Measurements from ENCODE around the gene GRIK1. TPM values are rescaled to one million over a fixed set of nuclear protein-coding genes. Genes with fewer than 3 reads are reported as not detected.
"Not testable (repeated sequence)": the region's sequence is repeated elsewhere in the genome, so short reads cannot be mapped to it uniquely, and the experiment has no call there.

GRIK1 gene
- total and polyA plus RNA-seq, 3 experiments from 2014 or later, result not detected

- Histone ChIP-seq H3K27me3 (ENCODE audit: insufficient read depth, low read length, poor library complexity, severe bottlenecking) (no peaks in the 10 kb centered on the region), H3K4me1 (ENCODE audit: insufficient read depth, low read length) (no peaks in the 10 kb centered on the region), H3K27ac (ENCODE audit: low read depth, low read length) (no peak overlapping the region), H3K9me3 (ENCODE audit: low read length) (no peaks in the 10 kb centered on the region), H3K36me3 (ENCODE audit: insufficient read depth, low read length) (no peaks in the 10 kb centered on the region), H3K4me3 (ENCODE audit: low read length) (no peak overlapping the region)
- H3K4me3 Mint-ChIP-seq, result no peak overlapping the region
- peaks cover 0 to 2% of the 10 kb centered on the region in 2 donors for H3K27me3 Mint-ChIP-seq
- ChIA-PET CTCF (no interaction called here), POLR2A (no interaction called here)
- no peaks in the 10 kb centered on the region for H3K9me3 Mint-ChIP-seq
- H3K36me3 Mint-ChIP-seq, result peaks cover 0 to 4% (median 0%) of the 10 kb centered on the region in 3 donors
- H3K27ac Mint-ChIP-seq, result no peak overlapping the region
- H3K4me1 Mint-ChIP-seq, result no peaks in the 10 kb centered on the region
- no peak for DNase-seq
Observed at GRCh38 chr21:29606613-29607012, 333.2 kb downstream of the GRIK1 start.

DNA sequence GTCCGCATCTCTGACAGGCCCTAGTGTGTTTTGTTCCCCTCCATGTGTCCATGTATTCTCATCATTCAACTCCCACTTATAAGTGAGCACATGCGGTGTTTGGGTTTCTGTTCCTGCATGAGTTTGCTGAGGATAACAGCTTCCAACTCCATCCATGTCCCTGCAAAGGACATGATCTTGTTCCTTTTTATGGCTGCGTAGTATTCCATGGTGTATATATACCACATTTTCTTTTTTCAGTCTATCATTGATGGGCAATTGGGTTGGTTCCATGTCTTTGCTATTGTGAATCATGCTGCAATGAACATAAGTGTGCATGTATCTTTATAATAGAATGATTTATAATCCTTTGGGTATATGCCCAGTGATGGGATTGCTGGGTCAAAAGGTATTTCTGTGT is 334.6 kb downstream of the GRIK1 start:
- H3K36me3 Mint-ChIP-seq, result not testable (repeated sequence)

DNA sequence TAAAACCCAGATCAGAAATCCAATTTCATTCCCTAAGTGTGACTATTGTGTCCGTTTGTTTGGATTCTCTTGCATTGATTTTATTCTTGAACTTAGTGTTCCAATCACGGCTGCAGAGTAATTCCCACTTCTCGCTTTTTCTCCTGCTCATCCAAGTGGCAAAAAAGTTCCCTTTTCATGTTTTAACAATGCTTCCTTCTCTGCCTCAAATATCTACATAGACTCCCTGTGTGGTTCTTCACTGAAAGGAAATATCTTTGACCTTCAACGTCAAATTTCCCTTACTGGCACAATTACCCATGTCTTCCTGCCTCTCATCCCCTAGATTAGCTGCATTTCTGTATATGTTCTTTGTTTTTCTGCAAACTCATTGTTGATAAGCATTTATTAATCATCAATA is 335.7 kb downstream of the GRIK1 start:
- Histone ChIP-seq H3K9me3 (ENCODE audit: low read length) (no peaks in the 10 kb centered on the region), H3K27ac (ENCODE audit: low read depth, low read length) (no peak overlapping the region), H3K27me3 (ENCODE audit: insufficient read depth, low read length, poor library complexity, severe bottlenecking) (no peaks in the 10 kb centered on the region), H3K4me1 (ENCODE audit: insufficient read depth, low read length) (no peaks in the 10 kb centered on the region), H3K4me3 (ENCODE audit: low read length) (no peak overlapping the region), H3K36me3 (ENCODE audit: insufficient read depth, low read length) (no peaks in the 10 kb centered on the region)
- CTCF ChIA-PET, result no interaction called here
- peaks cover 0 to 2% (median 0%) of the 10 kb centered on the region in 3 donors for H3K36me3 Mint-ChIP-seq
- no peaks in the 10 kb centered on the region for H3K9me3 Mint-ChIP-seq
- no peak for DNase-seq
- H3K27ac Mint-ChIP-seq, result no peak overlapping the region
- no peaks in the 10 kb centered on the region for H3K27me3 Mint-ChIP-seq
- no peak overlapping the region for H3K4me3 Mint-ChIP-seq
- POLR2A ChIA-PET, result no interaction called here
- H3K4me1 Mint-ChIP-seq, result no peaks in the 10 kb centered on the region

More for the DNA sequence above, 334.6 kb downstream of the GRIK1 start:
- H3K27me3 Mint-ChIP-seq; H3K4me3 Mint-ChIP-seq; POLR2A ChIA-PET; H3K27ac Mint-ChIP-seq; H3K4me3 ChIP-seq (ENCODE audit: low read length); H3K27ac ChIP-seq (ENCODE audit: low read depth, low read length); H3K36me3 ChIP-seq (ENCODE audit: insufficient read depth, low read length); H3K27me3 ChIP-seq (ENCODE audit: insufficient read depth, low read length, poor library complexity, severe bottlenecking); H3K4me1 Mint-ChIP-seq; H3K9me3 Mint-ChIP-seq; DNase-seq; H3K4me1 ChIP-seq (ENCODE audit: insufficient read depth, low read length); H3K9me3 ChIP-seq (ENCODE audit: low read length); CTCF ChIA-PET: not testable (repeated sequence)

DNA sequence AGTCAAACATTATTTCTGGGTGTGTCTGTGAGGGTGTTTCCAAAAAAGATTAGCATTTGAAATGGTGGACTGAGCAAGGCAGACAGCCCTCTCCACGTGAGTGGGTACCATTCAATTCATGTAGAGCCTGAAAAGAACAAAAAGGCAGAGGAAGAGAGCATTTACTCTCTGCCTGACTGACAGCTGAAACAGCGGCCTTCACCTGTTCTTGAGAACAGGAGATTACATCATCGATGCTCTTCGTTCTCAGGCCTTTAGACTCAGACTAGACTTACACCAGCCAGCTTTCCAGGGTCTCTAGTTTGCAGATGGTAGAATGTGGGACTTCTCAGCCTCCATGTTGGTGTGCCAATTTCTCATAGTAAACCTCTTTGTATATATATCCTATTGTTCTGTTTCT is 338.7 kb downstream of the GRIK1 start:
- Histone ChIP-seq H3K27me3 (ENCODE audit: insufficient read depth, low read length, poor library complexity, severe bottlenecking) (no peaks in the 10 kb centered on the region), H3K36me3 (ENCODE audit: insufficient read depth, low read length) (no peaks in the 10 kb centered on the region), H3K4me3 (ENCODE audit: low read length) (no peak overlapping the region), H3K4me1 (ENCODE audit: insufficient read depth, low read length) (no peaks in the 10 kb centered on the region), H3K27ac (ENCODE audit: low read depth, low read length) (no peak overlapping the region), H3K9me3 (ENCODE audit: low read length) (no peaks in the 10 kb centered on the region)
- Mint-ChIP-seq H3K36me3 (peaks cover 0 to 2% (median 0%) of the 10 kb centered on the region in 3 donors), H3K4me1 (no peaks in the 10 kb centered on the region), H3K27me3 (no peaks in the 10 kb centered on the region), H3K27ac (no peak overlapping the region), H3K4me3 (no peak overlapping the region), H3K9me3 (no peaks in the 10 kb centered on the region)
- DNase-seq, result no peak
- POLR2A ChIA-PET, result no interaction called here
- CTCF ChIA-PET, result no interaction called here

DNA sequence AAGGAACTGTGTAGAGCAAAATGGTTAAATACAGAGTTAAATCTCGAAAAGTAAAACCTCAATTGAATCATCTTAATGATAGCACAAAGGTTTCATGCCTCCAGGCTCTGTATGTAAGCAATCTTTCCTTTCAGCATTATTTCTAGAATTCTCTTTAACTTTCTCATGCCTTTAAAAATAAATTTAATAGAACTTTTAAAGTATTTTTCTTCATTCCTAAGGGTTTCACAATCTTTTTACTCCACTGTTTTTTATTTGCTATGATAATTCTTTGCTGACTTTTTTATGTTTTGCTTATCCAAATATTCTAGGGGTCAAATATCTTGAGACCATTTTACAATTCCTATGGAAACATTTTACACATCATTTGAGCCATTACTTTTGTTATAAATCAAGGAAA is 353.1 kb downstream of the GRIK1 start:
- ChIA-PET CTCF (no interaction called here), POLR2A (no interaction called here)
- H3K9me3 ChIP-seq (ENCODE audit: low read length), result no peaks in the 10 kb centered on the region
- no peaks in the 10 kb centered on the region for H3K36me3 Mint-ChIP-seq
- no peaks in the 10 kb centered on the region for H3K27me3 ChIP-seq (ENCODE audit: insufficient read depth, low read length, poor library complexity, severe bottlenecking)
- no peaks in the 10 kb centered on the region for H3K4me1 ChIP-seq (ENCODE audit: insufficient read depth, low read length)
- H3K27ac Mint-ChIP-seq, result no peak overlapping the region
- H3K4me3 Mint-ChIP-seq, result no peak overlapping the region
- H3K9me3 Mint-ChIP-seq, result peaks cover 0 to 6% (median 0%) of the 10 kb centered on the region in 5 donors
- H3K36me3 ChIP-seq (ENCODE audit: insufficient read depth, low read length), result no peaks in the 10 kb centered on the region
- no peak for DNase-seq
- no peak overlapping the region for H3K4me3 ChIP-seq (ENCODE audit: low read length)
- H3K27me3 Mint-ChIP-seq, result peaks cover 2 to 8% of the 10 kb centered on the region in 2 donors
- no peak overlapping the region for H3K27ac ChIP-seq (ENCODE audit: low read depth, low read length)
- H3K4me1 Mint-ChIP-seq, result no peaks in the 10 kb centered on the region

GRCh38 chr21:29585462-29585861 is 354.3 kb downstream of the GRIK1 start:
- Histone ChIP-seq H3K4me1 (ENCODE audit: insufficient read depth, low read length) (no peaks in the 10 kb centered on the region), H3K27me3 (ENCODE audit: insufficient read depth, low read length, poor library complexity, severe bottlenecking) (no peaks in the 10 kb centered on the region), H3K4me3 (ENCODE audit: low read length) (no peak overlapping the region), H3K36me3 (ENCODE audit: insufficient read depth, low read length) (no peaks in the 10 kb centered on the region), H3K9me3 (ENCODE audit: low read length) (no peaks in the 10 kb centered on the region), H3K27ac (ENCODE audit: low read depth, low read length) (no peak overlapping the region)
- Mint-ChIP-seq H3K27ac (no peak overlapping the region), H3K9me3 (peaks cover 0 to 4% (median 0%) of the 10 kb centered on the region in 5 donors), H3K4me3 (no peak overlapping the region), H3K27me3 (peaks cover 2 to 5% of the 10 kb centered on the region in 2 donors), H3K36me3 (no peaks in the 10 kb centered on the region), H3K4me1 (no peaks in the 10 kb centered on the region)
- DNase-seq, result no peak
- CTCF ChIA-PET, result no interaction called here
- POLR2A ChIA-PET, result no interaction called here

- H3K4me1 Mint-ChIP-seq, result no peaks in the 10 kb centered on the region
- H3K4me1 ChIP-seq (ENCODE audit: insufficient read depth, low read length), result no peaks in the 10 kb centered on the region
- no peaks in the 10 kb centered on the region for H3K27me3 ChIP-seq (ENCODE audit: insufficient read depth, low read length, poor library complexity, severe bottlenecking)
- POLR2A ChIA-PET, result no interaction called here
- H3K27ac ChIP-seq (ENCODE audit: low read depth, low read length), result no peak overlapping the region
- no peak overlapping the region for H3K27ac Mint-ChIP-seq
- no peak overlapping the region for H3K4me3 ChIP-seq (ENCODE audit: low read length)
- DNase-seq, result no peak
- no peaks in the 10 kb centered on the region for H3K27me3 Mint-ChIP-seq
- no peaks in the 10 kb centered on the region for H3K36me3 ChIP-seq (ENCODE audit: insufficient read depth, low read length)
- CTCF ChIA-PET, result no interaction called here
- H3K36me3 Mint-ChIP-seq, result no peaks in the 10 kb centered on the region
- H3K9me3 ChIP-seq (ENCODE audit: low read length), result no peaks in the 10 kb centered on the region
- H3K9me3 Mint-ChIP-seq, result no peaks in the 10 kb centered on the region
- no peak overlapping the region for H3K4me3 Mint-ChIP-seq
Observed at GRCh38 chr21:29583424-29583924, 356.3 kb downstream of the GRIK1 start.

GRCh38 chr21:29582855-29583254 is 356.9 kb downstream of the GRIK1 start:
- Mint-ChIP-seq H3K4me3 (no peak overlapping the region), H3K9me3 (no peaks in the 10 kb centered on the region), H3K27me3 (no peaks in the 10 kb centered on the region), H3K27ac (no peak overlapping the region), H3K36me3 (no peaks in the 10 kb centered on the region), H3K4me1 (no peaks in the 10 kb centered on the region)
- Histone ChIP-seq H3K27ac (ENCODE audit: low read depth, low read length) (no peak overlapping the region), H3K9me3 (ENCODE audit: low read length) (no peaks in the 10 kb centered on the region), H3K4me3 (ENCODE audit: low read length) (no peak overlapping the region), H3K36me3 (ENCODE audit: insufficient read depth, low read length) (no peaks in the 10 kb centered on the region), H3K27me3 (ENCODE audit: insufficient read depth, low read length, poor library complexity, severe bottlenecking) (no peaks in the 10 kb centered on the region), H3K4me1 (ENCODE audit: insufficient read depth, low read length) (no peaks in the 10 kb centered on the region)
- no peak for DNase-seq
- ChIA-PET CTCF (no interaction called here), POLR2A (no interaction called here)

DNA sequence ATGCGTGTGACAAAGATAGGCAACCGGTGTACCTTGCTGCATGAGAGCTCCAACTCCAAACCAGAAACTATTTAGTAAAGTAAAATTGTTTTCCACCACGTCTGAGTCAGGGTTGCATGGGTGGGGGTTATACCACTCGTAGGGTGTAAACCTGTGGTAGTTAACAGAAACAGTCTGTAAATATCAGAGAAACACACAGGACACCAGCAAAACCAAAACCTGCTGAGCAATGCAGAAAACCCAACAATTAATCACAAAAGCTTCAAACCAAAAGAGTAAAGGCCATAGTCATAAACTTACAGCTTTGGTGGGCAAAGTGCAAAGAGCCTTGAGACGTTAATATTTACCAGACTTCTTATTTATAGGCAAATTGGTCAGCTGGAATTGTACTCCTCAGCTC is 358.4 kb downstream of the GRIK1 start:
- no peak overlapping the region for H3K4me3 Mint-ChIP-seq
- H3K27me3 ChIP-seq (ENCODE audit: insufficient read depth, low read length, poor library complexity, severe bottlenecking), result no peaks in the 10 kb centered on the region
- H3K4me1 ChIP-seq (ENCODE audit: insufficient read depth, low read length), result no peaks in the 10 kb centered on the region
- no peak for DNase-seq
- no peaks in the 10 kb centered on the region for H3K9me3 ChIP-seq (ENCODE audit: low read length)
- H3K9me3 Mint-ChIP-seq, result no peaks in the 10 kb centered on the region
- POLR2A ChIA-PET, result no interaction called here
- no peak overlapping the region for H3K27ac ChIP-seq (ENCODE audit: low read depth, low read length)
- H3K4me1 Mint-ChIP-seq, result no peaks in the 10 kb centered on the region
- H3K27ac Mint-ChIP-seq, result peak overlapping the region in 2 of 8 donors; percentile 6 to 73
- no peaks in the 10 kb centered on the region for H3K36me3 ChIP-seq (ENCODE audit: insufficient read depth, low read length)
- H3K4me3 ChIP-seq (ENCODE audit: low read length), result no peak overlapping the region
- H3K27me3 Mint-ChIP-seq, result no peaks in the 10 kb centered on the region
- CTCF ChIA-PET, result no interaction called here
- H3K36me3 Mint-ChIP-seq, result peaks cover 0 to 3% (median 0%) of the 10 kb centered on the region in 3 donors

Measured in CD8-positive, alpha-beta memory T cell (primary cell).